Hepatocyte (in vitro differentiated cells): ENCODE results near the gene TMCO4.

Experiments
- CTCF ChIP-seq: fragments of 200-600 bp; sonication (generic); IDR thresholded peaks from 2 replicates; pipeline ENCODE4 v1.5.1; 2016; ENCODE audit warnings: antibody characterized with exemption, mild to moderate bottlenecking; ENCODE audit not compliant: poor library complexity
- EZH2phosphoT487 ChIP-seq: fragments of 200-600 bp; sonication (generic); IDR thresholded peaks from one replicate; pipeline ENCODE4 v1.6.1; 2018; ENCODE audit warnings: antibody characterized with exemption, mild to moderate bottlenecking, low read depth, moderate library complexity; ENCODE audit not compliant: unreplicated experiment, severe bottlenecking

GRCh38 chr1:19698181-19698580, 101.5 kb downstream of the TMCO4 start:
- TF ChIP-seq EZH2phosphoT487 (no peak), CTCF (no peak)
